Neuronal stem cell (in vitro differentiated cells): ENCODE measurements around the gene FBXW11.

Experiments
- DNase-seq: peaks from one replicate; pipeline ENCODE4 v3.0.0-alpha.2; 2013; ENCODE audit warnings: low spot score
- H2AFZ ChIP-seq: one replicate; pipeline ENCODE4 v1.6.1; 2013; ENCODE audit warnings: mild to moderate bottlenecking, low read length, inconsistent platforms
- H2AK5ac ChIP-seq: 2 replicates; pipeline ENCODE4 v1.6.1; 2013; ENCODE audit warnings: low read depth, mild to moderate bottlenecking, inconsistent platforms, low read length, moderate library complexity, mixed read lengths
- H2BK120ac ChIP-seq: 2 replicates; pipeline ENCODE4 v1.6.1; 2013; ENCODE audit warnings: low read depth, mild to moderate bottlenecking, inconsistent platforms, low read length, moderate library complexity, mixed read lengths
- H2BK12ac ChIP-seq: one replicate; pipeline ENCODE4 v1.6.1; 2013; ENCODE audit warnings: low read length, inconsistent platforms
- H2BK15ac ChIP-seq: 2 replicates; pipeline ENCODE4 v1.6.1; 2013; ENCODE audit warnings: mild to moderate bottlenecking, low read length, inconsistent platforms, mixed read lengths
- H2BK5ac ChIP-seq: one replicate; pipeline ENCODE4 v1.6.1; 2013; ENCODE audit warnings: inconsistent platforms, mild to moderate bottlenecking, low read length, moderate library complexity
- H3K14ac ChIP-seq: one replicate; pipeline ENCODE4 v1.6.1; 2013; ENCODE audit warnings: low read length, inconsistent platforms
- H3K18ac ChIP-seq: 2 replicates; pipeline ENCODE4 v1.6.1; 2013; ENCODE audit warnings: low read length, inconsistent platforms
- H3K23ac ChIP-seq: 2 replicates; pipeline ENCODE4 v1.6.1; 2013; ENCODE audit warnings: low read depth, mild to moderate bottlenecking, mixed read lengths, low read length, inconsistent platforms; ENCODE audit not compliant: poor library complexity
- H3K27ac ChIP-seq: replicated peaks from 3 replicates; pipeline ENCODE4 v1.5.1; 2013; ENCODE audit warnings: low read length, inconsistent platforms
- H3K27me3 ChIP-seq, 3 experiments: 2 replicates each; pipeline ENCODE4 v1.6.1; 2013; ENCODE audit warnings: low read length in 3 of 3, mild to moderate bottlenecking in 2 of 3, inconsistent platforms in 1 of 3, low read depth in 1 of 3, mixed read lengths in 1 of 3, moderate library complexity in 1 of 3; ENCODE audit not compliant: control insufficient read depth in 3 of 3, insufficient read depth in 3 of 3
- H3K36me3 ChIP-seq, 2 donors: replicated peaks in 1 of 2; 2 replicates each; pipeline ENCODE4 v1.6.1; 2013; ENCODE audit warnings: low read length in 2 of 2; ENCODE audit not compliant: control insufficient read depth in 2 of 2, insufficient read depth in 2 of 2
- H3K4ac ChIP-seq: 2 replicates; pipeline ENCODE4 v1.6.1; 2013; ENCODE audit warnings: inconsistent platforms, mild to moderate bottlenecking, low read length, moderate library complexity
- H3K4me1 ChIP-seq, 2 donors: 1 replicate in 1 of 2; 2 replicates in 1 of 2; pipeline ENCODE4 v1.6.1; 2013; ENCODE audit warnings: low read length in 2 of 2, low read depth in 1 of 2; ENCODE audit not compliant: control insufficient read depth in 2 of 2, insufficient read depth in 1 of 2
- H3K4me2 ChIP-seq: one replicate; pipeline ENCODE4 v1.6.1; 2013; ENCODE audit warnings: mild to moderate bottlenecking, low read length, inconsistent platforms; ENCODE audit not compliant: insufficient read depth, poor library complexity, severe bottlenecking
- H3K4me3 ChIP-seq, 2 donors: 2 replicates each; pipeline ENCODE4 v1.5.1; 2013; ENCODE audit warnings: low read length in 2 of 2, mild to moderate bottlenecking in 2 of 2, inconsistent platforms in 1 of 2, moderate library complexity in 1 of 2
- H3K79me1 ChIP-seq: one replicate; pipeline ENCODE4 v1.6.1; 2013; ENCODE audit warnings: low read depth, mild to moderate bottlenecking, inconsistent platforms, low read length, moderate library complexity
- H3K9ac ChIP-seq: one replicate; pipeline ENCODE4 v1.6.1; 2013; ENCODE audit warnings: mild to moderate bottlenecking, low read depth, low read length, inconsistent platforms; ENCODE audit not compliant: poor library complexity
- H3K9me3 ChIP-seq, 2 donors: replicated peaks in 1 of 2; 2 replicates each; pipeline versions ENCODE3 to v1.6.1; 2013; ENCODE audit warnings: low read length in 2 of 2, mild to moderate bottlenecking in 2 of 2, inconsistent platforms in 1 of 2, low read depth in 1 of 2, mixed read lengths in 1 of 2, moderate library complexity in 1 of 2; ENCODE audit not compliant: control insufficient read depth in 2 of 2, insufficient read depth in 1 of 2
- H4K8ac ChIP-seq: one replicate; pipeline ENCODE4 v1.6.1; 2013; ENCODE audit warnings: low read depth, mild to moderate bottlenecking, inconsistent platforms, low read length, moderate library complexity
- H4K91ac ChIP-seq: one replicate; pipeline ENCODE4 v1.6.1; 2013; ENCODE audit warnings: low read length, low read depth, mild to moderate bottlenecking, inconsistent platforms; ENCODE audit not compliant: poor library complexity
- WGBS, 2 donors: extraction: QIAGEN DNeasy Blood & Tissue Kit; methylation state at CpG; one replicate each; pipeline ENCODE4 v1.1.7; 2013; ENCODE audit warnings: missing lambda C conversion rate in 2 of 2, mixed read lengths in 1 of 2; ENCODE audit not compliant: insufficient read length in 2 of 2, insufficient replicate concordance in 1 of 2; ENCODE audit errors: extremely low coverage in 2 of 2; 5-methylcytosine and 5-hydroxymethylcytosine counted together

Gene FBXW11

DNA sequence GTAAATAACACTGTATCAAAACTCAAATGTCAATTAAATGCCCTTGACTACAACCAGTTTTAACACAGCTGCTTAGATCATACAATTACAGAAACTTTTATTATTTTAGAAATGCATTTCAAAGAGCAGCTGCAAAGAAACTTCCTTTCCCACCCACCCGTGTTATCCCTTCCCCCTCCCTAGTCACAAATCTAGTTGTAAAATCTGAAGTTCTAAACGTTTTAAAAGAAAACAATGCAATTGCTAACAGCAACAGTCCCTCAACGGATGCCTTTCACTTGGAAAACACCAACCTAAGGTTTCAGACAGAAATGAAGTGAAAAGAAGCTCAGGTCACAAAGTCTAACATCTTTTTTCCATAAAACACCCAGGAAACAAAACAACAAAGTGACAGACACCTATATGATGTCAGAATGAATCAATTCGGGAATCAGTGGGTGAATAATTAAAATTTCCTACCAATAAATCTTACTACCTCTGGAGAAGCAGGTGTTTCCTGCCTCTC, 100.3 kb downstream of the FBXW11 start:
- H3K4me3 ChIP-seq: no peak overlapping the region
- H2BK5ac ChIP-seq: no peak overlapping the region

DNA sequence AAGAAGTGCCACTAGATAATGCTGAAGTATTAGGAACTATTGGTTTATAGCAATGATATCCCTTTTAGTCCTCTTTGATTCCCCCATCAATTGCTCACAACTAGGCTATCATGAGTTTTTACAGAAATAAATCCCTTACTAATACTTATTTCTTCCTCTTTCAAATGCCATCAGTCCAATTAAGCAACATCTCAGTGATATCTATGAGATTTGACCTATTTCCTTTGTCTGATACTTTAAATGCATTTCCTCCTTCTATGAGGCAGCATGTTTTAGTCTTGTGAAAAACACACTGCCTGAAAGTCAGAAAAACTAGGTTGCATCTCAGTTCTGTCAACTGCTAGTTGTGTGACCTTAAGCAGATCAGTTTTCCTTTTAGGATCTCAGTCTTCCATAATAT, 101.6 kb downstream of the FBXW11 start:
- H3K9ac ChIP-seq: no peak overlapping the region
- H3K27me3 ChIP-seq: no peaks in the 10 kb centered on the region
- no peak overlapping the region for H3K14ac ChIP-seq
- DNase-seq: no peak
- H2BK5ac ChIP-seq: no peak overlapping the region
- no peak overlapping the region for H3K27ac ChIP-seq
- peaks cover 0 to under 1% of the 10 kb centered on the region in 2 donors for H3K4me1 ChIP-seq
- no peak overlapping the region for H4K91ac ChIP-seq
- H4K8ac ChIP-seq: no peak overlapping the region
- H3K18ac ChIP-seq: no peak overlapping the region
- H2BK120ac ChIP-seq: no peak overlapping the region
- H2AK5ac ChIP-seq: no peak overlapping the region
- H3K4ac ChIP-seq: no peak overlapping the region
- H3K9me3 ChIP-seq: no peaks in the 10 kb centered on the region
- H3K4me3 ChIP-seq: no peak overlapping the region
- no peak overlapping the region for H3K23ac ChIP-seq
- H3K4me2 ChIP-seq: no peak overlapping the region
- no peak overlapping the region for H2BK12ac ChIP-seq
- H3K36me3 ChIP-seq: peaks cover 1 to 16% of the 10 kb centered on the region in 2 donors
- H2AFZ ChIP-seq: no peak overlapping the region
- no peak overlapping the region for H2BK15ac ChIP-seq
- H3K79me1 ChIP-seq: peaks cover 2% of the 10 kb centered on the region

More for the DNA sequence above, 100.3 kb downstream of the FBXW11 start:
- H2AK5ac ChIP-seq: no peak overlapping the region
- H2BK15ac ChIP-seq: no peak overlapping the region
- H3K36me3 ChIP-seq: peaks cover 1 to 22% of the 10 kb centered on the region in 2 donors
- H3K23ac ChIP-seq: no peak overlapping the region
- H3K14ac ChIP-seq: no peak overlapping the region
- no peak overlapping the region for H3K18ac ChIP-seq
- H3K9ac ChIP-seq: no peak overlapping the region
- H3K9me3 ChIP-seq: no peaks in the 10 kb centered on the region
- H4K8ac ChIP-seq: no peak overlapping the region
- no peak overlapping the region for H2BK120ac ChIP-seq
- H3K79me1 ChIP-seq: peaks cover 2% of the 10 kb centered on the region
- no peak overlapping the region for H4K91ac ChIP-seq
- no peaks in the 10 kb centered on the region for H3K4me1 ChIP-seq
- H2AFZ ChIP-seq: no peak overlapping the region
- H3K27me3 ChIP-seq: no peaks in the 10 kb centered on the region
- no CpG with 5 or more reads among the region's 4 CpGs for WGBS, 2 donors
- no peak overlapping the region for H2BK12ac ChIP-seq
- no peak overlapping the region for H3K27ac ChIP-seq
- no peak overlapping the region for H3K4me2 ChIP-seq
- DNase-seq: no peak
- H3K4ac ChIP-seq: no peak overlapping the region

DNA sequence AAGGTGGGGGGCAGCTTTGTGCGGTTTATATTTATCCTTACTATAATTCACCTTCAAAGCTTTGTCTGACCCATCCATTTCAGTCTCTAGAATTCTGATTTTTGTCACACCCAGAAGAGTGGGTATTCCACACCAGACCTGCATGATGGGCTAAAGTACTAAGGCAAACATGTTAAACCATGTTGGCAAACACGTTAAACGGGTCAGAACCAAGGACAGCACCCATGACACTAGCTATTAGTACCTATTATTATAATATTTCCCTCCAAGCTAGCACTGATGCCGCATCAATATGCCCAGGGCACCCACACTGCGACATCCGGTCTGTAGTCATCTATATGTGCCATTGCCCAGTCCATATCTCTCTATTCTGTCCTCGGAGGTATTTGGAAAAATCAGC, 104.7 kb downstream of the FBXW11 start:
- Histone ChIP-seq H3K27me3 (no peaks in the 10 kb centered on the region), H4K91ac (no peak overlapping the region), H3K4me3 (no peak overlapping the region), H3K9me3 (peaks cover 0 to 2% of the 10 kb centered on the region in 2 donors), H3K4ac (no peak overlapping the region), H3K79me1 (peaks cover 2% of the 10 kb centered on the region), H4K8ac (no peak overlapping the region), H3K4me1 (peaks cover 0 to 1% of the 10 kb centered on the region in 2 donors), H2BK15ac (no peak overlapping the region), H3K9ac (no peak overlapping the region), H2AFZ (no peak overlapping the region), H2BK12ac (no peak overlapping the region), H2AK5ac (no peak overlapping the region), H3K14ac (no peak overlapping the region), H3K4me2 (no peak overlapping the region), H3K23ac (no peak overlapping the region), H2BK120ac (no peak overlapping the region), H2BK5ac (no peak overlapping the region), H3K36me3 (peaks cover 0 to 34% of the 10 kb centered on the region in 2 donors), H3K27ac (no peak overlapping the region), H3K18ac (no peak overlapping the region)
- no CpG with 5 or more reads among the region's 7 CpGs for WGBS, 2 donors
- no peak for DNase-seq

DNA sequence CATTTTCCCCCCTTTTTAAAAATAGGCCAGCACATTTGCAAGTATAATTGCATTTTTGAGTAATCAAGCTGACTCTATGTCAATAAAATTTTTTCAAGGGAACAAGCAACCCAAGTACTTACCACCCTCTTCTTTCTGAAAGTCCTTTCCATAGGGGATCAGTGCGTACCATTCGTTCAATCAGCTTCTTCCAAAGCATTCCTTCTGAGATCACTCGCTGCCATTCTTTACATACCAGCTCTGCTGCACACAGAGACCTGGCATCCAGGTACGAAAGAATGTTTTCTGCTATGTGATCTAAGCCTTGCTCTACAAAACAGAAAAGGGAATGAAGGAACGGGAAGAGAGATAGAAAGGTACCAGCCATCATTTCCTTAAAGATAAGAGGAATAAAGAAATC, 106.6 kb downstream of the FBXW11 start:
- H3K9ac ChIP-seq: no peak overlapping the region
- peaks cover 0 to 2% of the 10 kb centered on the region in 2 donors for H3K9me3 ChIP-seq
- peaks cover 2% of the 10 kb centered on the region for H3K79me1 ChIP-seq
- no peak overlapping the region for H2AK5ac ChIP-seq
- H3K27me3 ChIP-seq: no peaks in the 10 kb centered on the region
- no peak for DNase-seq
- H3K18ac ChIP-seq: no peak overlapping the region
- H2BK5ac ChIP-seq: no peak overlapping the region
- H2BK12ac ChIP-seq: no peak overlapping the region
- H4K8ac ChIP-seq: no peak overlapping the region
- no peak overlapping the region for H3K23ac ChIP-seq
- H4K91ac ChIP-seq: no peak overlapping the region
- no peak overlapping the region for H3K14ac ChIP-seq
- no peak overlapping the region for H3K4me2 ChIP-seq
- WGBS, 2 donors: no CpG with 5 or more reads among the region's 5 CpGs
- H2BK120ac ChIP-seq: no peak overlapping the region
- H3K36me3 ChIP-seq: peaks cover 0 to 50% of the 10 kb centered on the region in 2 donors
- no peak overlapping the region for H3K27ac ChIP-seq
- H2BK15ac ChIP-seq: no peak overlapping the region
- H2AFZ ChIP-seq: no peak overlapping the region
- no peak overlapping the region for H3K4me3 ChIP-seq
- peaks cover 0 to 1% of the 10 kb centered on the region in 2 donors for H3K4me1 ChIP-seq
- H3K4ac ChIP-seq: no peak overlapping the region
